Suprapubic skin (tissue), 4 donors: Measurements from ENCODE around the gene SEMA5A. TPM values are rescaled to one million over a fixed set of nuclear protein-coding genes. Genes with fewer than 3 reads are reported as not detected.
"Not testable (repeated sequence)": the region's sequence is repeated elsewhere in the genome, so short reads cannot be mapped to it uniquely, and the experiment has no call there.

Experiments used
- DNase-seq, 2 donors: peaks; one replicate each; pipeline ENCODE4 v3.0.0-alpha.2; 2019; ENCODE audit warnings: low spot score in 2 of 2
- H3K27ac ChIP-seq: fragments of 200-600 bp; sonication (generic); one replicate; pipeline ENCODE4 v1.5.1; 2019
- H3K27me3 ChIP-seq: fragments of 200-600 bp; sonication (generic); one replicate; pipeline ENCODE4 v1.5.1; 2019
- H3K36me3 ChIP-seq: fragments of 200-600 bp; sonication (generic); one replicate; pipeline ENCODE4 v1.5.1; 2019
- H3K4me1 ChIP-seq: fragments of 200-600 bp; sonication (generic); one replicate; pipeline ENCODE4 v1.5.1; 2019
- H3K4me3 ChIP-seq: fragments of 200-600 bp; sonication (generic); one replicate; pipeline ENCODE4 v1.5.1; 2019; ENCODE audit warnings: mild to moderate bottlenecking
- H3K9me3 ChIP-seq: fragments of 200-600 bp; sonication (generic); one replicate; pipeline ENCODE4 v1.5.1; 2019
- CTCF ChIP-seq, 2 donors: fragments of 200-600 bp in 1 of 2; fragments of 450-650 bp in 1 of 2; sonication (generic) in 1 of 2; IDR thresholded peaks; one replicate each; pipeline ENCODE4 v1.5.1; 2016 to 2019; ENCODE audit warnings: antibody characterized with exemption in 2 of 2, mild to moderate bottlenecking in 1 of 2, moderate library complexity in 1 of 2
- EP300 ChIP-seq: sonication (generic); formaldehyde crosslinking; IDR thresholded peaks from one replicate; pipeline ENCODE4 v1.6.1; 2017; ENCODE audit warnings: antibody characterized with exemption
- POLR2A ChIP-seq, 2 donors: fragments of 450-650 bp; IDR thresholded peaks; one replicate each; pipeline ENCODE4 v1.6.1; 2017; ENCODE audit warnings: antibody characterized with exemption in 2 of 2, mild to moderate bottlenecking in 2 of 2, moderate library complexity in 2 of 2
- POLR2AphosphoS5 ChIP-seq, 3 donors: sonication (generic); formaldehyde crosslinking; IDR thresholded peaks; one replicate each; pipeline ENCODE4 v1.6.1; 2017; ENCODE audit warnings: antibody characterized with exemption in 3 of 3
- WGBS: methylation state at CpG from one replicate; pipeline ENCODE4 v1.1.5; 2018; 5-methylcytosine and 5-hydroxymethylcytosine counted together
- total RNA-seq, 4 donors: library from RNA; depleted of rRNA; stranded (reverse); fragments of >200 nt; gene quantifications; one replicate each; pipeline ENCODE4 v1.1.0, GENCODE V29; 2016

The SEMA5A gene
- total RNA-seq, 4 donors from 2014 or later = 14.5 to 31.7 (median 23.4) TPM

GRCh38 chr5:9401786-9402472 lies 143.9 kb downstream of the SEMA5A start:
- peaks cover 6% of the 10 kb centered on the region for H3K4me1 ChIP-seq
- H3K9me3 ChIP-seq = no peaks in the 10 kb centered on the region
- H3K27ac ChIP-seq = no peak overlapping the region
- no peaks in the 10 kb centered on the region for H3K36me3 ChIP-seq
- H3K27me3 ChIP-seq = no peaks in the 10 kb centered on the region
- WGBS = 71% methylated on average over 4 of the region's 4 CpGs
- DNase-seq = no peak
- no peak overlapping the region for H3K4me3 ChIP-seq
- TF ChIP-seq POLR2AphosphoS5 (IDR thresholded peaks at IDR 0.05) (peak in 1 of 3 donors; percentile 68), EP300 (no peak)

GRCh38 chr5:9399783-9400182 lies 146.1 kb downstream of the SEMA5A start:
- not testable (repeated sequence) for H3K9me3 ChIP-seq, DNase-seq, H3K27me3 ChIP-seq, H3K36me3 ChIP-seq, H3K4me3 ChIP-seq, H3K4me1 ChIP-seq, H3K27ac ChIP-seq
- WGBS = 75% methylated on average over 5 of the region's 5 CpGs

- 91% methylated on average over 2 of the region's 2 CpGs for WGBS
- Histone ChIP-seq H3K27ac (no peak overlapping the region), H3K27me3 (no peaks in the 10 kb centered on the region), H3K9me3 (no peaks in the 10 kb centered on the region), H3K4me1 (no peaks in the 10 kb centered on the region), H3K36me3 (no peaks in the 10 kb centered on the region), H3K4me3 (no peak overlapping the region)
- TF ChIP-seq POLR2A (IDR thresholded peaks at IDR 0.05) = no peak
- no peak for TF ChIP-seq CTCF (IDR thresholded peaks at IDR 0.05)
- no peak for TF ChIP-seq POLR2AphosphoS5 (IDR thresholded peaks at IDR 0.05)
- no peak for TF ChIP-seq EP300
- no peak for DNase-seq
Observed at GRCh38 chr5:9399094-9399493, 146.8 kb downstream of the SEMA5A start.

GRCh38 chr5:9398227-9398626 lies 147.6 kb downstream of the SEMA5A start:
- H3K36me3 ChIP-seq = no peaks in the 10 kb centered on the region
- no peak overlapping the region for H3K4me3 ChIP-seq
- TF ChIP-seq POLR2A (IDR thresholded peaks at IDR 0.05) = no peak
- no peak for TF ChIP-seq POLR2AphosphoS5 (IDR thresholded peaks at IDR 0.05)
- no peak for TF ChIP-seq EP300
- no peak for TF ChIP-seq CTCF (IDR thresholded peaks at IDR 0.05)
- H3K27me3 ChIP-seq = no peaks in the 10 kb centered on the region
- DNase-seq = no peak
- no peaks in the 10 kb centered on the region for H3K4me1 ChIP-seq
- H3K27ac ChIP-seq = no peak overlapping the region
- no peaks in the 10 kb centered on the region for H3K9me3 ChIP-seq
- 82% methylated on average over 3 of the region's 3 CpGs for WGBS

GRCh38 chr5:9396285-9396770 lies 149.5 kb downstream of the SEMA5A start:
- H3K27ac ChIP-seq = no peak overlapping the region
- H3K36me3 ChIP-seq = no peaks in the 10 kb centered on the region
- 86% methylated on average over 2 of the region's 2 CpGs for WGBS
- no peak overlapping the region for H3K4me3 ChIP-seq
- H3K4me1 ChIP-seq = no peaks in the 10 kb centered on the region
- no peaks in the 10 kb centered on the region for H3K9me3 ChIP-seq
- DNase-seq = no peak
- TF ChIP-seq EP300 (no peak), POLR2AphosphoS5 (IDR thresholded peaks at IDR 0.05) (no peak), CTCF (IDR thresholded peaks at IDR 0.05) (no peak), POLR2A (IDR thresholded peaks at IDR 0.05) (no peak)
- H3K27me3 ChIP-seq = no peaks in the 10 kb centered on the region

GRCh38 chr5:9395706-9396105 lies 150.2 kb downstream of the SEMA5A start:
- H3K27me3 ChIP-seq = no peaks in the 10 kb centered on the region
- no peak for TF ChIP-seq CTCF (IDR thresholded peaks at IDR 0.05)
- TF ChIP-seq EP300 = no peak
- no peak for TF ChIP-seq POLR2A (IDR thresholded peaks at IDR 0.05)
- TF ChIP-seq POLR2AphosphoS5 (IDR thresholded peaks at IDR 0.05) = no peak
- H3K36me3 ChIP-seq = no peaks in the 10 kb centered on the region
- H3K4me3 ChIP-seq = no peak overlapping the region
- 71% methylated on average over 2 of the region's 2 CpGs for WGBS
- H3K4me1 ChIP-seq = no peaks in the 10 kb centered on the region
- no peak overlapping the region for H3K27ac ChIP-seq
- no peaks in the 10 kb centered on the region for H3K9me3 ChIP-seq
- no peak for DNase-seq
